H9 (cell line): Measurements from ENCODE around the gene MYO1D. TPM values are rescaled to one million over a fixed set of nuclear protein-coding genes. Genes with fewer than 3 reads are reported as not detected.

ENCODE experiments used
- DNase-seq: peaks from one replicate; pipeline ENCODE4 v3.0.0-alpha.2; 2017
- H2AFZ ChIP-seq: one replicate; pipeline ENCODE4 v1.6.1; 2013; ENCODE audit warnings: mild to moderate bottlenecking, low read length, control low read depth, moderate library complexity
- H2AK5ac ChIP-seq: 2 replicates; pipeline ENCODE4 v1.6.1; 2013; ENCODE audit warnings: low read length, control low read depth, mixed read lengths; ENCODE audit not compliant: insufficient read length
- H2BK120ac ChIP-seq: one replicate; pipeline ENCODE4 v1.6.1; 2013; ENCODE audit warnings: low read depth, mild to moderate bottlenecking, low read length, control low read depth, inconsistent platforms; ENCODE audit not compliant: poor library complexity, severe bottlenecking
- H2BK12ac ChIP-seq: 2 replicates; pipeline ENCODE4 v1.6.1; 2013; ENCODE audit warnings: low read length, control low read depth, mixed read lengths, low read depth; ENCODE audit not compliant: insufficient read length
- H2BK15ac ChIP-seq: 2 replicates; pipeline ENCODE4 v1.6.1; 2013; ENCODE audit warnings: low read depth, low read length, control low read depth
- H2BK20ac ChIP-seq: one replicate; pipeline ENCODE4 v1.6.1; 2013; ENCODE audit warnings: low read depth, mild to moderate bottlenecking, low read length, control low read depth, inconsistent platforms; ENCODE audit not compliant: poor library complexity, severe bottlenecking
- H2BK5ac ChIP-seq: 2 replicates; pipeline ENCODE4 v1.6.1; 2013; ENCODE audit warnings: low read length, control low read depth, mixed read lengths; ENCODE audit not compliant: insufficient read length
- H3K14ac ChIP-seq: 2 replicates; pipeline ENCODE4 v1.6.1; 2013; ENCODE audit warnings: low read length, control low read depth; ENCODE audit not compliant: insufficient read depth
- H3K18ac ChIP-seq: 2 replicates; pipeline ENCODE4 v1.6.1; 2013; ENCODE audit warnings: low read depth, mild to moderate bottlenecking, mixed read lengths, low read length, control low read depth; ENCODE audit not compliant: insufficient read length
- H3K23ac ChIP-seq: 2 replicates; pipeline ENCODE4 v1.6.1; 2013; ENCODE audit warnings: low read length, control low read depth, mixed read lengths, low read depth; ENCODE audit not compliant: insufficient read length
- H3K23me2 ChIP-seq: 2 replicates; pipeline ENCODE4 v1.6.1; 2013; ENCODE audit warnings: low read depth, mild to moderate bottlenecking, mixed read lengths, low read length, control low read depth; ENCODE audit not compliant: insufficient read length, poor library complexity, severe bottlenecking
- H3K27ac ChIP-seq: 2 replicates; pipeline ENCODE4 v1.5.1; 2013; ENCODE audit warnings: low read length, control low read depth, mixed read lengths, low read depth; ENCODE audit not compliant: insufficient read length
- H3K27me3 ChIP-seq: 2 replicates; pipeline ENCODE4 v1.6.1; 2013; ENCODE audit warnings: low read length, control low read depth, inconsistent platforms; ENCODE audit not compliant: insufficient read depth
- H3K4ac ChIP-seq: 2 replicates; pipeline ENCODE4 v1.6.1; 2013; ENCODE audit warnings: low read depth, mild to moderate bottlenecking, control low read depth, inconsistent platforms, low read length, moderate library complexity
- H3K4me1 ChIP-seq: 2 replicates; pipeline ENCODE4 v1.6.1; 2013; ENCODE audit warnings: low read length, control low read depth, inconsistent platforms; ENCODE audit not compliant: insufficient read depth
- H3K4me2 ChIP-seq: 2 replicates; pipeline ENCODE4 v1.6.1; 2013; ENCODE audit warnings: low read length, control low read depth, mixed read lengths; ENCODE audit not compliant: insufficient read length, insufficient read depth
- H3K56ac ChIP-seq: 2 replicates; pipeline ENCODE4 v1.6.1; 2013; ENCODE audit warnings: low read depth, mild to moderate bottlenecking, mixed read lengths, low read length, control low read depth; ENCODE audit not compliant: insufficient read length
- H3K79me1 ChIP-seq: 2 replicates; pipeline ENCODE4 v1.6.1; 2013; ENCODE audit warnings: low read depth, mild to moderate bottlenecking, moderate library complexity, low read length, control low read depth, inconsistent platforms; ENCODE audit not compliant: insufficient read depth, poor library complexity, severe bottlenecking
- H3K79me2 ChIP-seq: 2 replicates; pipeline ENCODE4 v1.6.1; 2013; ENCODE audit warnings: low read length, control low read depth, inconsistent platforms; ENCODE audit not compliant: insufficient read depth
- H3K9ac ChIP-seq: 2 replicates; pipeline ENCODE4 v1.6.1; 2013; ENCODE audit warnings: low read length, control low read depth, mixed read lengths; ENCODE audit not compliant: insufficient read length; ENCODE audit errors: extremely low read depth
- H3K9me3 ChIP-seq: one replicate; pipeline ENCODE4 v1.6.1; 2013; ENCODE audit warnings: low read depth, low read length, inconsistent platforms; ENCODE audit not compliant: control insufficient read depth
- H3T11ph ChIP-seq: one replicate; pipeline ENCODE4 v1.6.1; 2013; ENCODE audit warnings: mild to moderate bottlenecking, low read length, control low read depth, inconsistent platforms
- H4K20me1 ChIP-seq: one replicate; pipeline ENCODE4 v1.6.1; 2013; ENCODE audit not compliant: control insufficient read depth, insufficient read length, insufficient read depth
- H4K5ac ChIP-seq: 2 replicates; pipeline ENCODE4 v1.6.1; 2013; ENCODE audit warnings: low read depth, mild to moderate bottlenecking, mixed read lengths, low read length, control low read depth; ENCODE audit not compliant: insufficient read length
- H4K8ac ChIP-seq: replicated peaks from 2 replicates; pipeline ENCODE4 v1.6.1; 2013; ENCODE audit warnings: low read length, control low read depth, mixed read lengths, low read depth; ENCODE audit not compliant: insufficient read length
- H4K91ac ChIP-seq: 2 replicates; pipeline ENCODE4 v1.6.1; 2013; ENCODE audit warnings: low read depth, mild to moderate bottlenecking, moderate library complexity, mixed read lengths, low read length, control low read depth; ENCODE audit not compliant: insufficient read length
- H3K27ac Mint-ChIP-seq, 3 experiments: 2 replicates in 2 of 3; 3 replicates in 1 of 3; pipeline ENCODE4 v1.8.0; 2020 to 2021; ENCODE audit warnings: mixed read lengths in 3 of 3, mild to moderate bottlenecking in 1 of 3, moderate library complexity in 1 of 3
- H3K27me3 Mint-ChIP-seq: 2 replicates; pipeline ENCODE4 v1.8.0; 2021; ENCODE audit warnings: low read depth, mild to moderate bottlenecking, moderate library complexity, mixed read lengths
- H3K36me3 Mint-ChIP-seq, 3 experiments: 2 replicates in 2 of 3; 3 replicates in 1 of 3; pipeline ENCODE4 v1.8.0; 2020 to 2021; ENCODE audit warnings: low read depth in 3 of 3, mixed read lengths in 3 of 3; ENCODE audit not compliant: insufficient read depth in 1 of 3
- H3K4me1 Mint-ChIP-seq, 2 experiments: 2 replicates each; pipeline ENCODE4 v1.8.0; 2020; ENCODE audit warnings: mixed read lengths in 2 of 2
- H3K4me3 Mint-ChIP-seq, 2 experiments: 2 replicates in 1 of 2; 3 replicates in 1 of 2; pipeline ENCODE4 v1.8.0; 2020 to 2021; ENCODE audit warnings: mild to moderate bottlenecking in 2 of 2, mixed read lengths in 2 of 2, moderate library complexity in 1 of 2
- H3K9me3 Mint-ChIP-seq, 2 experiments: 2 replicates in 1 of 2; 3 replicates in 1 of 2; pipeline ENCODE4 v1.8.0; 2020; ENCODE audit warnings: mild to moderate bottlenecking in 2 of 2, mixed read lengths in 2 of 2, moderate library complexity in 1 of 2
- CTCF ChIP-seq: fragments of 200-600 bp; sonication (generic); conservative IDR thresholded peaks from 3 replicates; pipeline ENCODE4 v1.8.0; 2021; ENCODE audit warnings: antibody characterized with exemption, mild to moderate bottlenecking
- WGBS: extraction: QIAGEN DNeasy Blood & Tissue Kit; methylation state at CpG from one replicate; pipeline ENCODE4 v1.1.7; 2013; ENCODE audit warnings: missing lambda C conversion rate, low lambda C conversion rate, mixed read lengths; ENCODE audit not compliant: insufficient read length; ENCODE audit errors: extremely low coverage; 5-methylcytosine and 5-hydroxymethylcytosine counted together
- total RNA-seq: library from RNA; stranded (reverse); gene quantifications from 2 replicates; pipeline ENCODE4 v1.2.1, GENCODE V29; 2021

The MYO1D gene
- total RNA-seq, 1 experiment from 2014 or later = 19.0 TPM

GRCh38 chr17:32596628-32597027 lies 280.3 kb downstream of the MYO1D start:
- Histone ChIP-seq H4K8ac (no peak overlapping the region), H3K23me2 (no peaks in the 10 kb centered on the region), H3K56ac (no peak overlapping the region), H3K79me1 (no peaks in the 10 kb centered on the region), H2BK20ac (no peak overlapping the region), H3K4me2 (no peak overlapping the region), H2BK12ac (no peak overlapping the region), H3K18ac (no peak overlapping the region), H2BK15ac (no peak overlapping the region), H4K20me1 (no peaks in the 10 kb centered on the region), H2BK5ac (no peak overlapping the region), H4K91ac (no peak overlapping the region), H2AFZ (no peak overlapping the region), H3K4ac (no peak overlapping the region), H4K5ac (no peak overlapping the region), H3K79me2 (no peaks in the 10 kb centered on the region), H3K9ac (no peak overlapping the region), H2BK120ac (no peak overlapping the region), H3T11ph (no peak overlapping the region), H3K9me3 (no peaks in the 10 kb centered on the region), H3K27ac (no peak overlapping the region), H3K4me1 (no peaks in the 10 kb centered on the region), H3K27me3 (no peaks in the 10 kb centered on the region), H3K23ac (no peak overlapping the region), H2AK5ac (no peak overlapping the region), H3K14ac (no peak overlapping the region)
- no peak overlapping the region for H3K27ac Mint-ChIP-seq
- no peaks in the 10 kb centered on the region; a peak in 2 of 4 replicates for H3K4me1 Mint-ChIP-seq
- peaks cover 0 to 7% of the 10 kb centered on the region in 2 experiments; a peak in 2 of 5 replicates for H3K9me3 Mint-ChIP-seq
- H3K4me3 Mint-ChIP-seq = no peak overlapping the region
- TF ChIP-seq CTCF = no peak
- DNase-seq = no peak
- H3K27me3 Mint-ChIP-seq = no peaks in the 10 kb centered on the region
- WGBS = no CpG with 5 or more reads among the region's 2 CpGs
- H3K36me3 Mint-ChIP-seq = peaks cover 4 to 11% (median 5%) of the 10 kb centered on the region in 3 experiments; a peak in 4 of 7 replicates
